Activated CD4-positive, alpha-beta T cell treated with anti-CD3 and anti-CD28 coated beads, Interleukin-2, amount 10 ng/mL, durations not matched to agents 7 days and 5 days (primary cell): ENCODE measurements around the gene MAN1A2. TPM values are rescaled to one million over a fixed set of nuclear protein-coding genes. Genes with fewer than 3 reads are reported as not detected.

Source experiments
- CTCF ChIA-PET: fragments of 350-600 bp; sonication (Branson Sonifier 250); formaldehyde crosslinking; loops from one replicate; lab custom pipeline; 2021; ENCODE audit warnings: antibody characterized with exemption; lab: Charles Lee
- POLR2A ChIA-PET: fragments of 350-600 bp; sonication (Branson Sonifier 250); formaldehyde crosslinking; loops from one replicate; lab custom pipeline; 2021; ENCODE audit warnings: antibody characterized with exemption; lab: Charles Lee
- DNase-seq: peaks from one replicate; pipeline ENCODE4 v3.0.0-alpha.2; 2020
- H3K27ac Mint-ChIP-seq: one replicate; pipeline ENCODE4 v1.8.0; 2021; ENCODE audit warnings: mild to moderate bottlenecking, moderate library complexity, mixed read lengths
- H3K27me3 Mint-ChIP-seq: one replicate; pipeline ENCODE4 v1.8.0; 2021; ENCODE audit warnings: mixed read lengths
- H3K36me3 Mint-ChIP-seq: one replicate; pipeline ENCODE4 v1.8.0; 2021; ENCODE audit warnings: low read depth, mixed read lengths
- H3K4me1 Mint-ChIP-seq: one replicate; pipeline ENCODE4 v1.8.0; 2021; ENCODE audit warnings: mixed read lengths
- H3K4me3 Mint-ChIP-seq: one replicate; pipeline ENCODE4 v1.8.0; 2021; ENCODE audit warnings: mild to moderate bottlenecking, moderate library complexity, mixed read lengths
- H3K9me3 Mint-ChIP-seq: one replicate; pipeline ENCODE4 v1.8.0; 2021; ENCODE audit warnings: mixed read lengths
- total RNA-seq, 2 experiments: library from RNA; stranded (reverse); gene quantifications; one replicate each; pipeline ENCODE4 v1.2.3, GENCODE V29; 2021

Gene MAN1A2
- total RNA-seq, 2 experiments from 2014 or later, result 35.0 to 38.8 TPM

GRCh38 chr1:117389779-117390178, 22.5 kb downstream of the MAN1A2 start:
- no peaks in the 10 kb centered on the region for H3K27me3 Mint-ChIP-seq
- POLR2A ChIA-PET, result no interaction called here
- CTCF ChIA-PET, result no interaction called here
- H3K4me3 Mint-ChIP-seq, result no peak overlapping the region
- no peak for DNase-seq
- H3K36me3 Mint-ChIP-seq, result peaks cover 6% of the 10 kb centered on the region
- H3K4me1 Mint-ChIP-seq, result peaks cover 31% of the 10 kb centered on the region
- H3K9me3 Mint-ChIP-seq, result peaks cover 7% of the 10 kb centered on the region
- no peak overlapping the region for H3K27ac Mint-ChIP-seq

GRCh38 chr1:117392771-117393170, 25.5 kb downstream of the MAN1A2 start:
- Mint-ChIP-seq H3K4me3 (no peak overlapping the region), H3K27me3 (no peaks in the 10 kb centered on the region), H3K9me3 (peaks cover 6% of the 10 kb centered on the region), H3K4me1 (peaks cover 22% of the 10 kb centered on the region), H3K27ac (no peak overlapping the region), H3K36me3 (peaks cover 6% of the 10 kb centered on the region)
- DNase-seq, result no peak
- POLR2A ChIA-PET, result no interaction called here
- CTCF ChIA-PET, result no interaction called here

- CTCF ChIA-PET, result no interaction called here
- peaks cover 7% of the 10 kb centered on the region for H3K9me3 Mint-ChIP-seq
- H3K4me3 Mint-ChIP-seq, result no peak overlapping the region
- H3K4me1 Mint-ChIP-seq, result peaks cover 17% of the 10 kb centered on the region
- H3K27me3 Mint-ChIP-seq, result no peaks in the 10 kb centered on the region
- DNase-seq, result no peak
- POLR2A ChIA-PET, result no interaction called here
- peaks cover 5% of the 10 kb centered on the region for H3K36me3 Mint-ChIP-seq
- H3K27ac Mint-ChIP-seq, result no peak overlapping the region
Observed at GRCh38 chr1:117396074-117396473, 28.8 kb downstream of the MAN1A2 start.

- H3K27me3 Mint-ChIP-seq, result no peaks in the 10 kb centered on the region
- peaks cover 7% of the 10 kb centered on the region for H3K9me3 Mint-ChIP-seq
- H3K36me3 Mint-ChIP-seq, result peaks cover 8% of the 10 kb centered on the region
- no peak overlapping the region for H3K4me3 Mint-ChIP-seq
- no peak for DNase-seq
- H3K27ac Mint-ChIP-seq, result no peak overlapping the region
- ChIA-PET CTCF (no interaction called here), POLR2A (no interaction called here)
- H3K4me1 Mint-ChIP-seq, result peaks cover 19% of the 10 kb centered on the region
Observed at GRCh38 chr1:117396636-117397035, 29.4 kb downstream of the MAN1A2 start.

GRCh38 chr1:117398957-117399356, 31.7 kb downstream of the MAN1A2 start:
- no peak overlapping the region for H3K4me3 Mint-ChIP-seq
- DNase-seq, result no peak
- H3K4me1 Mint-ChIP-seq, result peaks cover 18% of the 10 kb centered on the region
- H3K27me3 Mint-ChIP-seq, result no peaks in the 10 kb centered on the region
- ChIA-PET POLR2A (no interaction called here), CTCF (interaction anchor here (0.6 to 1.3 kb wide), 3 partner anchors 12 to 356 kb away, joined by 3 to 4 read pairs (median 3); no protein-coding TSS in a partner anchor)
- H3K36me3 Mint-ChIP-seq, result peaks cover 28% of the 10 kb centered on the region
- no peak overlapping the region for H3K27ac Mint-ChIP-seq
- peaks cover 23% of the 10 kb centered on the region for H3K9me3 Mint-ChIP-seq

- Mint-ChIP-seq H3K9me3 (peaks cover 24% of the 10 kb centered on the region), H3K27ac (no peak overlapping the region), H3K4me3 (no peak overlapping the region), H3K27me3 (no peaks in the 10 kb centered on the region), H3K36me3 (peaks cover 49% of the 10 kb centered on the region), H3K4me1 (peaks cover 11% of the 10 kb centered on the region)
- POLR2A ChIA-PET, result no interaction called here
- CTCF ChIA-PET, result interaction anchor here (0.6 kb wide), 1 partner anchor 126 kb away, joined by 3 read pairs; no protein-coding TSS in a partner anchor
- no peak for DNase-seq
Observed at GRCh38 chr1:117401761-117402160, 34.5 kb downstream of the MAN1A2 start.

GRCh38 chr1:117403597-117403996, 36.3 kb downstream of the MAN1A2 start:
- POLR2A ChIA-PET, result no interaction called here
- no peak for DNase-seq
- H3K4me1 Mint-ChIP-seq, result peaks cover 8% of the 10 kb centered on the region
- peaks cover 54% of the 10 kb centered on the region for H3K36me3 Mint-ChIP-seq
- no peak overlapping the region for H3K4me3 Mint-ChIP-seq
- no peaks in the 10 kb centered on the region for H3K27me3 Mint-ChIP-seq
- CTCF ChIA-PET, result no interaction called here
- H3K9me3 Mint-ChIP-seq, result peaks cover 22% of the 10 kb centered on the region
- no peak overlapping the region for H3K27ac Mint-ChIP-seq

GRCh38 chr1:117405042-117405441, 37.8 kb downstream of the MAN1A2 start:
- ChIA-PET POLR2A (no interaction called here), CTCF (no interaction called here)
- DNase-seq, result no peak
- Mint-ChIP-seq H3K4me3 (no peak overlapping the region), H3K4me1 (peaks cover 8% of the 10 kb centered on the region), H3K9me3 (peaks cover 22% of the 10 kb centered on the region), H3K27ac (no peak overlapping the region), H3K27me3 (no peaks in the 10 kb centered on the region), H3K36me3 (peaks cover 61% of the 10 kb centered on the region)

- no peak overlapping the region for H3K27ac Mint-ChIP-seq
- ChIA-PET CTCF (no interaction called here), POLR2A (no interaction called here)
- DNase-seq, result no peak
- no peaks in the 10 kb centered on the region for H3K27me3 Mint-ChIP-seq
- H3K4me1 Mint-ChIP-seq, result no peaks in the 10 kb centered on the region
- H3K9me3 Mint-ChIP-seq, result no peaks in the 10 kb centered on the region
- no peak overlapping the region for H3K4me3 Mint-ChIP-seq
- H3K36me3 Mint-ChIP-seq, result peaks cover 55% of the 10 kb centered on the region
Observed at GRCh38 chr1:117412472-117412871, 45.2 kb downstream of the MAN1A2 start.

GRCh38 chr1:117413412-117413811, 46.2 kb downstream of the MAN1A2 start:
- ChIA-PET POLR2A (no interaction called here), CTCF (no interaction called here)
- Mint-ChIP-seq H3K4me1 (no peaks in the 10 kb centered on the region), H3K27me3 (no peaks in the 10 kb centered on the region), H3K27ac (no peak overlapping the region), H3K9me3 (no peaks in the 10 kb centered on the region), H3K4me3 (no peak overlapping the region), H3K36me3 (peaks cover 51% of the 10 kb centered on the region)
- no peak for DNase-seq

GRCh38 chr1:117414943-117415342, 47.7 kb downstream of the MAN1A2 start:
- ChIA-PET POLR2A (no interaction called here), CTCF (no interaction called here)
- H3K9me3 Mint-ChIP-seq, result no peaks in the 10 kb centered on the region
- H3K27me3 Mint-ChIP-seq, result no peaks in the 10 kb centered on the region
- no peaks in the 10 kb centered on the region for H3K4me1 Mint-ChIP-seq
- no peak overlapping the region for H3K27ac Mint-ChIP-seq
- H3K4me3 Mint-ChIP-seq, result no peak overlapping the region
- H3K36me3 Mint-ChIP-seq, result peaks cover 45% of the 10 kb centered on the region
- no peak for DNase-seq

GRCh38 chr1:117416004-117416403, 48.8 kb downstream of the MAN1A2 start:
- peaks cover 51% of the 10 kb centered on the region for H3K36me3 Mint-ChIP-seq

GRCh38 chr1:117416546-117417125, 49.4 kb downstream of the MAN1A2 start:
- Mint-ChIP-seq H3K27ac (no peak overlapping the region), H3K9me3 (no peaks in the 10 kb centered on the region), H3K27me3 (no peaks in the 10 kb centered on the region), H3K4me1 (no peaks in the 10 kb centered on the region), H3K4me3 (no peak overlapping the region), H3K36me3 (peaks cover 52% of the 10 kb centered on the region)
- ChIA-PET POLR2A (no interaction called here), CTCF (no interaction called here)
- DNase-seq, result no peak

More at GRCh38 chr1:117416004-117416403, 48.8 kb downstream of the MAN1A2 start:
- Mint-ChIP-seq H3K27me3 (no peaks in the 10 kb centered on the region), H3K4me1 (no peaks in the 10 kb centered on the region), H3K9me3 (no peaks in the 10 kb centered on the region), H3K27ac (no peak overlapping the region), H3K4me3 (no peak overlapping the region)
- ChIA-PET CTCF (no interaction called here), POLR2A (no interaction called here)
- DNase-seq, result no peak
